Midbrain (tissue), 1 donor: Measurements from ENCODE around the gene PTPN11.
"Not testable (repeated sequence)": the region's sequence is repeated elsewhere in the genome, so short reads cannot be mapped to it uniquely, and the experiment has no call there.

Experiments used
- DNase-seq: peaks from one replicate; lab custom pipeline; 2025; lab: John Stamatoyannopoulos, UW

PTPN11 gene

GRCh38 chr12:112514926-112515642 lies 96.3 kb downstream of the PTPN11 start:
- DNase-seq: no peak

- DNase-seq: no peak
Measured at GRCh38 chr12:112515868-112516267, 97.1 kb downstream of the PTPN11 start.

- DNase-seq: no peak
Measured at GRCh38 chr12:112517730-112518364, 99.1 kb downstream of the PTPN11 start.

- peak; percentile 25 for DNase-seq
Measured at GRCh38 chr12:112518365-112518735, 99.6 kb downstream of the PTPN11 start.

GRCh38 chr12:112519841-112520340 lies 101.1 kb downstream of the PTPN11 start:
- not testable (repeated sequence) for DNase-seq

- DNase-seq: no peak
Measured at GRCh38 chr12:112523856-112524255, 105.1 kb downstream of the PTPN11 start.

GRCh38 chr12:112524269-112524668 lies 105.5 kb downstream of the PTPN11 start:
- DNase-seq: no peak

- DNase-seq: no peak
Measured at GRCh38 chr12:112524676-112525425, 106.1 kb downstream of the PTPN11 start.

GRCh38 chr12:112525426-112525809 lies 106.7 kb downstream of the PTPN11 start:
- no peak for DNase-seq

GRCh38 chr12:112527082-112527481 lies 108.3 kb downstream of the PTPN11 start:
- no peak for DNase-seq

GRCh38 chr12:112527501-112527900 lies 108.8 kb downstream of the PTPN11 start:
- DNase-seq: no peak

- DNase-seq: no peak
Measured at GRCh38 chr12:112528521-112528920, 109.8 kb downstream of the PTPN11 start.

- DNase-seq: no peak
Measured at GRCh38 chr12:112530941-112531340, 112.2 kb downstream of the PTPN11 start.

- DNase-seq: no peak
Measured at GRCh38 chr12:112532106-112532505, 113.4 kb downstream of the PTPN11 start.

- DNase-seq: no peak
Measured at GRCh38 chr12:112533528-112533927, 114.8 kb downstream of the PTPN11 start.

- DNase-seq: no peak
Measured at GRCh38 chr12:112535017-112535416, 116.3 kb downstream of the PTPN11 start.

- no peak for DNase-seq
Measured at GRCh38 chr12:112535637-112536366, 117.1 kb downstream of the PTPN11 start.

GRCh38 chr12:112536367-112536730 lies 117.6 kb downstream of the PTPN11 start:
- DNase-seq: no peak

GRCh38 chr12:112537710-112538396 lies 119.1 kb downstream of the PTPN11 start:
- no peak for DNase-seq

- no peak for DNase-seq
Measured at GRCh38 chr12:112538740-112539139, 120.0 kb downstream of the PTPN11 start.

GRCh38 chr12:112539221-112539620 lies 120.5 kb downstream of the PTPN11 start:
- DNase-seq: no peak

- no peak for DNase-seq
Measured at GRCh38 chr12:112540021-112540420, 121.3 kb downstream of the PTPN11 start.
